LNCaP clone FGC (cell line): ENCODE measurements around the gene ICE1.
A peak's percentile ranks its signal among the peaks of the same experiment; 100 is the strongest.
"Not testable (repeated sequence)": the region's sequence is repeated elsewhere in the genome, so short reads cannot be mapped to it uniquely, and the experiment has no call there.

Source experiments
- DNase-seq: peaks from one replicate; pipeline ENCODE4 v3.0.0-alpha.2; 2011; ENCODE audit warnings: low read depth
- H3K4me3 ChIP-seq: 2 replicates; pipeline ENCODE4 v1.5.1; 2011; ENCODE audit warnings: mild to moderate bottlenecking, low read depth, low read length, control low read depth
- CTCF ChIP-seq: IDR thresholded peaks from 2 replicates; pipeline ENCODE4 v1.5.1; 2012; ENCODE audit warnings: mild to moderate bottlenecking; ENCODE audit not compliant: control insufficient read depth, insufficient read depth; ENCODE audit errors: extremely low read depth

ICE1 gene

GRCh38 chr5:5387777-5388176 lies 34.7 kb upstream of the ICE1 start:
- no peak overlapping the region for H3K4me3 ChIP-seq
- no peak for TF ChIP-seq CTCF
- DNase-seq = no peak

GRCh38 chr5:5390121-5390869 lies 32.2 kb upstream of the ICE1 start:
- DNase-seq, H3K4me3 ChIP-seq: not testable (repeated sequence)

GRCh38 chr5:5392504-5392903 lies 30.0 kb upstream of the ICE1 start:
- H3K4me3 ChIP-seq, DNase-seq: not testable (repeated sequence)

- H3K4me3 ChIP-seq = not testable (repeated sequence)
- TF ChIP-seq CTCF = peak; percentile 78
- DNase-seq = peak; percentile 17
Observed at GRCh38 chr5:5394384-5394986, 28.0 kb upstream of the ICE1 start.

- DNase-seq, H3K4me3 ChIP-seq: not testable (repeated sequence)
Observed at GRCh38 chr5:5395093-5395492, 27.4 kb upstream of the ICE1 start.

GRCh38 chr5:5398071-5398470 lies 24.4 kb upstream of the ICE1 start:
- H3K4me3 ChIP-seq = no peak overlapping the region
- no peak for DNase-seq
- TF ChIP-seq CTCF = no peak

GRCh38 chr5:5401095-5401494 lies 21.4 kb upstream of the ICE1 start:
- no peak overlapping the region for H3K4me3 ChIP-seq
- TF ChIP-seq CTCF = no peak
- no peak for DNase-seq

- no peak for TF ChIP-seq CTCF
- no peak for DNase-seq
Observed at GRCh38 chr5:5403741-5404140, 18.7 kb upstream of the ICE1 start.

More at GRCh38 chr5:5403741-5404140, 18.7 kb upstream of the ICE1 start:
- no peak overlapping the region for H3K4me3 ChIP-seq
